ENCODE results near the gene INKA2.

The INKA2 gene

DNA sequence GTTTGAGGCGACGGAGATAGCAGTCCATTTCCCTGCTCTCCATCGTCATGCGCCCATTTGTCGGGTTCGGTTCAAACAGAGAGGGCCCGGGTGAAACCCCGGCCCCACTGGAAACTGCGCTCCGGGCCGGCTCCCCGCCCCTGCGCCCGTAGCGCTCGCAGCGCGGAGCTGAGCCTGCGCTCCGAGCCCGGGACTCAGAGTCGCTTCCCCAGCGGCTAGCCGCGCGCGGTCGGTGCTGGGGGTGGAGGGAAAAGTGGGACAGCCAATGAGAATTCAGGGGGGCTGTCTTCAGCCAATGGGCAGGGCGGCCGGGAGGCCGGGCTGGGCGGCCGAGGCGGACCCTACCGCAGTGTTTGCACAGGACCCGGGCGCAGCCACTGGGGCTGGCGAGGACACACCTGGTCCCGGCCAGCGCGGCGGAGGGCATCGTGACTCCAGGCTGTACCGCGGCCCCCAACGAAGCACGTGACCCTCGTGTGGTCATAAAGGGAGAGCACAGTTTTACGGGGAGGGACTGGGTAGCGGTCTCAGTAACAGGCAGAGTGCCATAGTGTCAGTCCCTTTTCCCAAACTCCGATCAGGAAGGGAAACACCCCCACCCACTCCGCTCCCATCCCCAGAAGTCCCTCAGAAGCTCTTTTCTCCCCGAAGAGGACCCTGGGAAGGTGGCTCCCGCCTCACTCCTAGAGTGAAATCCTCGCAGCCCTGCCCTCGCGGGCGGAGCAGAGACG, at the start of gene INKA2:
Gene INKA2 (minus strand): TSS at position 202 of the 731 bp plus-strand sequence. CDS start 153 bp downstream, at position 49.
- peak; percentile 90 for DNase-seq (ENCODE audit: low spot score)

DNA sequence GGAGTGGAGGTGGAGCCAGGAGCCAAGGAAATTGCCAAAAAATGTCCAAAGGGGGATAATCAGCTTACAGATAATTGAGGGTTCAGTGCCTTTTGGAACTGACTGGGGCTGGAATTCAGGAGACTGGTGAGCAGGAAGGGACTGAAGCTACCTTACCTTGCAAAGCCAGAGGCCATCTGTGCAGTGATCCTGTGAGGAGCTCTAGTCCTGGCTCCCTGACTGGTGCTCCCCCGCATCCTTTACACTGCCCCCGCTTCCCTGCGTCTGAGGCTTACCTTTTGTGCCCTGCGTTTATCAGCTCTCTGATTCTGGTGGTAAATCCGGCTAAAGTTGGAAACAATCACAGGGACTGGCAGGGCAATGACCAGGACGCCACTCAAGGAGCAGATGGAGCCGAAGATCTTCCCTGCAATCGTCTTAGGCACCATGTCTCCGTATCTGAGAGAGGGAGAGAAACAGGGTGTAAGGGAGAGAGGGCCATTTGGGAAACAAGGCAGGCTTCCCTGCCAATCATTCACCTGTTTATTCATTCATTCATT, 47.5 kb upstream of the INKA2 start:
- DNase-seq (ENCODE audit: low spot score) = no peak

DNA sequence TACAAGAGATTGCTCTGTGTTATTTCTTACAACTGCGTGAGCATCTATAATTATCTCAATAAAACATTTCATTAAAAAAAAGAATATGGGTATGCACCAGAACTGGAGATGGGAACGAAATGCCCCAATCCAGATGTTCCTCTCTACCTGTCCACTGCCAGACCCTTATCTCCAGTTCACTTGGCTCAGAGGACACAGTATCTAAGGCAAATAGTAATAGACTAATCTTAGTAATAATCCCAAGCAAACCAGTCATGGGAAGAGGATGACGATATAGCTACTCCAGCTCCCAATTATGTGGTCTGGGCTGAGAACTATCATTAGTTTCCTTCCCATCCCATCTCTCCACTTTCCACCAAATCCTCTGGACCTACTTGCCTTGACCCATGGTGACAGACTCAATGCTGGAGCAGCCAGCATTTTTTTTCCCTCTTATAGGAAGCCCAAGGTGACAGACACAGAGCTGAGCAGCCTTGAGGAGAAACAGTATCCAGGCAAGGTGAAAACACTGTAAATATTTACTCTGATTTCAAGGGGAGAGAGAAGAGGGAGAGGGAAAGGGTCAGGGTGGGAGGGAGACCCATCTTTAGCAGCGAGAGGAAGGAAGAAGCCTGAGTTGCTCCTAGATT, 45.2 kb upstream of the INKA2 start:
- no peak for DNase-seq (ENCODE audit: low spot score)

DNA sequence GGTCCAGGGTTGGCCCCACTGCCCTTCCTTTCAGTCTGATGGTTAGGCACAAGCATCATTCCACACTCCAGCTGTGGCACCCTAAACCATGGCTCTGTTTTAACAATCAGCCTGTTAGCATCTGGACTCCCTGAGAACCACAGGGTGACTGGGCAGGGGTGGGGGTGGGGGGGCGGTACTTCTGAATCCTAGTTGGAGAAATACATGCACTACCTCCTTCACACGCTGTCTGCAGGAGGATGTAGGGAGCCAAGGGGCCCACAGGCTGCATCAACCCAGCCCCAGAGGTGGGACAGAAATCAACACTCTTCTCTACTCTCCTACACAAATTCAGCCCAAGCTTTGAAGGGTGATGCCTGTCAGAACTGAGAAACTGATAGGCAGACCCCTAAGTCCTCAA, 40.4 kb upstream of the INKA2 start:
- DNase-seq (ENCODE audit: low spot score) = no peak

DNA sequence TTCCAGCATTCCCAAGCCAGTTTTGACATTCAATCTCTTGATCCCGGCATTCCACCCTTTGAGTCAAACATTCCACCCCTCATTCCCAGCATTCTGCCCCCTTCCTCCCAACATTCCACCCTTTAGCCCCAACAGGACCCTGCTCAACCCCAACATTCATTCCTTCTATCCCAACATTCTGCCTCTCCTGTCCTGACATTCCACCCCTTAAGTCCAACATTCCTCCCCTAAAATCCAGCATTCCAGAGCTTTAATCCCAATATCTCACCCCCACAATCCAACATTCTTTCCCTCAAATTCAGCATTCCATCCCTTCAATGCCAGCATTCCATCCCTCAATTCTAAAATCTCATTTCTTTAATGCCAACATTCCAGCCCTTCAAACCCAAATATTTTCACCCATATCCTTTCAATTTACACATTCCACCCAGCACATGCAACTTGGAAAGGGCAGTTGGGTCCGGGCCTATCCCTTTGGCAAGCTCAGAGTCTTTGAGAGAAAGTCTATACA, 39.4 kb upstream of the INKA2 start:
- no peak for DNase-seq (ENCODE audit: low spot score)

DNA sequence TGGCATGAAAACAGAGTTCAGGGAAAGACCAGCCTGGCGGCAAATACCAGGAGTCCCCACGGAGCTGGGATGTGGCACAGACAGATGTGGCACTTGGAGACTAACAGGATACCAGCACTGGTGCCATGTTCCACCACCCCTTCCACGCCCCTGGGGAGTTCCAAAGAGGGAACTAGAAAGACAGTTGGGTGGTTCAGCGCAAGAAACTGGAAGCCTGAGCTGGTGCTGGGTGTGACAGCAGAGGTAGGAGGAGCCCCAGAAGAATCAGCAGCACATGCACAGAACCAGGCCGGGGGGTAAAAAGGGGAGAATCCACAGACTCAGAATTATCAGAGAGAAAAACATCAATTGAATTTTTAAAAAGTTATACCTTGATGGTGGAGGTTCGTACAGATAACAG, 38.9 kb upstream of the INKA2 start:
- no peak for DNase-seq (ENCODE audit: low spot score)

DNA sequence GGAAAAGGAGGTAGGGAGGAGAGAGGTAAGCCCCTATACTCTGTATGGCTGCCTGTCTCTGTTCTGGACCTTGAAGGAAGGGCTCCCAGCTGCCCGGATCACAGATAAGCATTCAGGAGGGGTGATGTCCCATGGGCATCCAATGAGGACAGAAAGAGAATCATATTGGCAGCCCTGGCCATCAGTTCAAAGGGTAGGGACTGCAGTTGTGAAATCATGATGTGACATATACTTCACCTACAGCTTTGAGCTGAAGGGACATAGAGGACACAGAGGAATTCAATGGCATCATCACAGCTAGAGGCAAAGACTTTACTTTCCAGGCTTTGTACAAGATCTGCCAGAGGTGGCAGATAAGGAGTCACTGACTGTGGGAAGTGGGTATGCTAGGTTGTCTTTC, 38.1 kb upstream of the INKA2 start:
- DNase-seq (ENCODE audit: low spot score) = no peak

DNA sequence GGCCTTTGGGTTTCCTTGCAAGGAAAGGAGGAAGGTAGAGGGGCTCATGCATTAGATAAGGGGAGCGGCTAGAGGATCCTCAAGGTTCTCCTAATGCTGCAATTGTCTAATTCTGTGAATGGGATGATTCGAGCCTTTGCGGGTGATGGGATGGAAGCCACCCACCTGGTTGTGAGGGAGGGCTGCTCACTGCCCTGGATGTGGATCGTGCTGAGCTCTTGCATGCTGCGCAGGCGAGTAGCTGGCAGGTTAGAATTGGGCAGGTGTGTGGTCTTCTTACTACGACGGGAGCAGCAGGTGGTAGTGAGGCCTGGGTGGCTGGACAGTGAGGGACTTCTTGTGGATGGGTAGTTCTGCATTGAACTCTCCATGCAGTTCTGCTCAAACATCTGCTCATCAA, 37.7 kb upstream of the INKA2 start:
- no peak for DNase-seq (ENCODE audit: low spot score)

DNA sequence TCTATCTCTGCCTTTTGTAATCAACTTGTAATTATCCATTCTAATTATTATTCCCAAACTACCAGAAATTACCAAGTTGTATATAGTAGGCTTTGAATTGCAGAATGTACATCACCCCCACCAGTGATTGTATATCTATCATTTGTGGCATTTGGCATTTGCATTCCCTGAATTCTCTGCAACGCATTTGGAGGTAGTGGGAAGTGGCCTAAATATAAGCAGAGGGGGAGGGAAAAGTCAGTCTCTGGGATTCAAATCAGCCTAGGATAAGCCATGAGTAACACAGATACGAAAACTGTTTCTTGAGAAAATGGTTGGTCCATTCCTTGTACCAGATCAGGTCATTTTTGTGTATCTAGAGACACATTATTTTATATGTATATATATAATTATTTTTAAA, 37.2 kb upstream of the INKA2 start:
- no peak for DNase-seq (ENCODE audit: low spot score)

DNA sequence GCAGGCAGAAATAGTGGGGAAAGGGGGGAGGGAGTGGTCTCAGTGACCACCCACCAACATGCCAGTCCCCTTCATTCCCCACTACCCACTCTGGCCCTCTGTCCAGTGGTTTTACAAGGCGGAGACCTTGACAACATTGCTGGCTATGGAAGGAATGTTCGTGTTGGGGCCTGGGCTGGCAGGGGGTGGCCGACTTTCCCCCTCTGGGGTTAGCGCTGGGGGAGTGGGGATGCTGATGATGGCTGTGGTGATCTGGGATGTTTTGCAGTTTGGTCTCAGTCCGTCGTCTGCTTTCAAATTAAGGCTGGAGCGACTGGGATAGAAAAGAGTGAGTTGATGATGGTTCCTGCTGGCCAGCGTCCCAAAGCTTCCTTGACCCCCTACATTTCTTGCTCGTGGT, 36.8 kb upstream of the INKA2 start:
- no peak for DNase-seq (ENCODE audit: low spot score)

DNA sequence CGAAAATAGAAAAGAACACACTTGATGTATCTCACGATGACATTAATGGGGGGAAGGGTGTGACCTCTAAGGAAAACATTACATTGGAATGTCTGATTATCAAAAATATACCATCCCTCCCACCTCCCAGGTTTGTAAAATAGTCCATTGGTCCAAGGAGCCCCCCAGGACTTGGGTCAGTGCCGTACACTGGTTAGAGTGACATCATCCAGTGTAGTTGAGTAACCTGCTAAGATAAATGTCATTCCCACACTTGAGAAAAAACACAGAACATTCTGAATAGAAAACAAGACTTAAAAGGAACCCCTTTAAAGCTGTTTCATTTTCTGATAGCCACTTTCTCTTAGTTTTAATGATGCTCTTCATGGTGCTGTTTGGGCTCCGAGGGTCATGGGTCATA, 31.7 kb upstream of the INKA2 start:
- no peak for DNase-seq (ENCODE audit: low spot score)

DNA sequence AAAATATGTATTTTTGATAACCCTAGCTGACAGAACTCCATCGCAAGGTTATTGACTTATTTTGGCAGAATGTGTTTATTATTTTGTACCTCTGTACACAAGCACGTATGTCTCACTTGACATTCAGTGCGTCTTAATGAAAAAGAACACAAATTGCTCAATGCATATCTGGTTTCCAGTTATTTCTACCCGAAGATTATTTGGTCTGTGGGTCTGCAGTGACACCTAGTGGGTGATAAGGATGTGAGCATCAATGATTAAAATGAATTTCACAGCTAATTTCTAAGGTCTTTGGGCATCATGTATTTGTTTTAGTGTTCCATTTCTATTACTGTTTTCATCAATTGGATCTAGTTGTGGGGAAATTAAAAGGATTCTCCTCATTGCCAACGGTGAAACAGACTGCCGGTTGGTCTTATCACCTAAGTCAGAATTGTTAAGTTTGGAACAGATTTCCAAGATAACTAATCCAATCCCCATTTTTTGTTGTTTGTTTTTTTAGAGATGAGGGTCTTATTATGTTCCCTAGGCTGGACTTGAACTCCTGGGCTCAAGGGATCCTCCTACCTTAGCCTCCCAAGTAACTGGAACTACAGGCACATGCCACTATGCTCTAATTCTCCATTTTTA, 30.4 kb upstream of the INKA2 start:
- peak; percentile 85 for DNase-seq (ENCODE audit: low spot score)

DNA sequence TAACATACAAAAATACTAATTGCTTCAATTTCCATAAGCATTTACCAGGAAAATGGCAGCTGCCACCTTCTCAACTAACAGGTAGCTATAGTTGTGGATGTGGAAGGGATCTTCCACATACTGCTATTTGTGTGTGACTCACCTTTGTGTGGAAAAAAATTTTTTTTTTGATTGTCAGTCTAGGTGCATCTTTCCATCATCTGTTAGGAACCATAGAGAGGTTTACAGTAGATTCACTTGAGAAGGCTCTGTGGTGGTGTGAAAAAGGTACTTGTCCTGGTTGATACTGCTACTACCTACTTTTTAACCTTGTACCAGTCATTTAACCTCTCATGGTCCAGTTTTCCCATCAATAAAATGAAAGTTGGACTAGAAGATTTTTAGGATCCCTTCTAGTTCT, 29.4 kb upstream of the INKA2 start:
- no peak for DNase-seq (ENCODE audit: low spot score)

DNA sequence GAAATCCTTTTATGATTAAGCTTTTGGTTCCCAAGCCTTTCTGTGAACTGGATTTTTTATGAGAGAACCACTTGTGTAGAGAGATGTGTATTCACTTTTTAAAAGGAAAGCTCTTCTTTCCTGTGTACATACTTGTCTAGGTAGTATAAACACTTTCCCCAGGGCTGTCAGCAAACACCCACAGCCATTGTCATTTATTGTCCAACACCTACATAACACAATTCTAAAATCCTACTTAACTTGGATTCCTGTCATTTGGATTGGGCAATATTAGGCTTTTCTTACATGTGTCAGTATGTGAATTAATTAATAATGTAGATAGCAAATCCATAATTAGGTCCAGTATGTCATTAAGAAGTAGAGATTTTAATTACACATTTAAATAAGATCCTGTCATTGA, 28.8 kb upstream of the INKA2 start:
- DNase-seq (ENCODE audit: low spot score) = no peak

DNA sequence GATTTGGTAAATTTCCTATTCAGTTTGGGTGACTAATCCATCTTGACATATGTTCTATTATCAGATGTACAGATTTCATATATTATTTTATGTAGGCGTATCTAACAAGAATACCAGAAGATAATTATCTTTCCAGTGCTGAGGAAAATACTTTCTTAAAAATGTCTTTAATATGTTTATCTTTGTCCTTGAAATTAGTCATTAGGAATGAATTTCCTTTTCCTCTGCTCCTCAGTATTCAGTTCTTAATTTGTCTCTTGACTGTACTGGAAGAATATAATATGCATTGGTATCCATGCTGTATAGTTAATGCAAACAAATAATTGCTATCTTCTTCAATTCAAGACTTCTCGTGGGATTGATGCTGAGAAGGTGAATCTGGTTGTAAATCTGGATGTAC, 23.1 kb upstream of the INKA2 start:
- DNase-seq (ENCODE audit: low spot score) = no peak

DNA sequence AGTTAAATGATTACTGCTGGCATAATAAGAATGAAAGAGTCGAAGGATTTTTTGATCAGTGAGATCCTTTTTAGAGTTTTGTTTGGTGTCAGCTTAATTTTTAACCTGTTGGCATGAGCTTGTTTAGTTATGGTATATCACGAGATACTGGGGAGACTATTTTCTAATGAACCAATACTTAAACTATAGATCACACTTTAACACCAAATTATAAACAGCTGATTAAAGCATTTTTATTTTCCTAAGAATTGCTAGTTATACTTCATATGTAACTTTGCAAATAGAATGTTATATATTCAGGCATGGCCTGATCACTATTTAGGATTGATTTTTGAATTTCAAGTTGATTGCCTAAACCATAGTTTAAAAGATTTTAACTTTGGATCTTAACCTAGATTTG, 22.5 kb upstream of the INKA2 start:
- no peak for DNase-seq (ENCODE audit: low spot score)

DNA sequence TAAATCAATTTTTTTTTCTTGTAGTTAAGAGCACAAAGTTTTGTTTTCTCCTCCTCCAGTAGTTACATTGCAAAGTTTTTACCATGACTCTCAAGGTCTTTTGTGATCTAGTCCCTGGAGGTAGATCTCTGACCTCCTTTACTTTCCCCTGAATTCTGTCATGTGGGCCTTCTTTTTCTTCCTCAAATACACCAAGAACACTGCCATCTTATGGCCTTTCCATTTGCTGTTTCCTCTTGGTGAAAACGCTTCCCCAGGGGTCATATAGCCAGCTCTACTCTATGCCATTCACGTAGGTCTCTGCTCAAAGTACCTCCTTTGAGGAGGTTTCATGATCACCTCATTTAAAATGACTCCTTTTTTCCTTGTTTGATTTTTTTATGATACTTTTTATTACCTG, 19.2 kb upstream of the INKA2 start:
- peak; percentile 51 for DNase-seq (ENCODE audit: low spot score)

DNA sequence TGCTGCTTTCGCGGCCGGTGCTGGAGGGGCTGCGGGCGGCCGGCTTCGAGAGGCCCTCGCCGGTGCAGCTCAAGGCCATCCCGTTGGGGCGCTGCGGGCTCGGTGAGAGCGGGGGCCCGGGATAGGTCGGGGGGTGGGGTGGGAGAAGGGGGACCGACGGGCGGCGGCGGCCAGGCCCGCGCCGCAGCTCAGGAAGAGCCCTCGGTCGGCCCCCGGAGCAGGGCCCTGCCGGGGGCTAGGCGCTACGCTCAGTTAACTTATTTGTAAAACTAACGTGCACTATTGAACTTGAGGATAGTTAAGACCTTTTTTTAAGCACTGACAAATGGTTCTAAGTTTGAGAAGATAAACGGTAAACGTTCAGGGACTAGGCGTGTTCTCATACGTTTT, 16.9 kb upstream of the INKA2 start:
- DNase-seq (ENCODE audit: low spot score) = no peak

DNA sequence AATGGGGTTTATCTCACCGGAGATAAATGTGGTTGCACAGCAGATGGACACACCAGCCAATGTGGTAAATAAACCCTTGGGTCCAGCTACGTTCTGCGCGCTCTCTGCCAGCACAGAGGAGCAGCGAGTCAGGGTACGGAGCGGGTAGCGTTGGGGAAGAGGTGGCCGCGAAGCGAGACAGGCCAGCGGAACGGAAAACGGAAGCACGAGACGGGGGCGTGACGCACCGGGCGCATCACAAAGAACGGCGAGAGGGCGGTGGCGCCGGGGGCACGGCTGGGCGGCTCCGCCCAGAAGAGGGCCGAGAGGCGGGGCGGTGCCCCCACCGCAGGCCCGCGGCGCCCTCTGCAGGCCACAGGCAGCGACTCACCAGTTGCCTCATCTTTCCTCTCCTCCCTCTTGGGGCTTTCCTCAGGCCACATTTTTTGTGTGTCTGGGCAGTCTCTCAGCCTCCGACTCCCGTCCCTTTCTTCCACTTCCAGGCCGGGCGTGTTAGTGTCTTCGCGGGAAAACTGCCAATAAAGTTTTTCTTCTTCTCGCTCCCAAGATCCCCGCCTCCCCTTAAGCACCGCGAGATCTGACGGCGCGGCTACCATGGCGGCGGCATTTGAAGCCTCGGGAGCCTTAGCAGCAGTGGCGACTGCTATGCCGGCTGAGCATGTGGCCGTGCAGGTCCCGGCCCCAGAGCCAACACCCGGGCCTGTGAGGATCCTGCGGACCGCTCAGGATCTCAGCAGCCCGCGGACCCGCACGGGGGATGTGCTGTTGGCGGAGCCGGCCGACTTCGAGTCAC, 16.3 kb upstream of the INKA2 start, which contains the start of gene DDX20:
Gene DDX20 (plus strand): TSS at position 571 of the 793 bp plus-strand sequence. CDS start 24 bp downstream, at position 595.
- DNase-seq (ENCODE audit: low spot score) = peak; percentile 96

DNA sequence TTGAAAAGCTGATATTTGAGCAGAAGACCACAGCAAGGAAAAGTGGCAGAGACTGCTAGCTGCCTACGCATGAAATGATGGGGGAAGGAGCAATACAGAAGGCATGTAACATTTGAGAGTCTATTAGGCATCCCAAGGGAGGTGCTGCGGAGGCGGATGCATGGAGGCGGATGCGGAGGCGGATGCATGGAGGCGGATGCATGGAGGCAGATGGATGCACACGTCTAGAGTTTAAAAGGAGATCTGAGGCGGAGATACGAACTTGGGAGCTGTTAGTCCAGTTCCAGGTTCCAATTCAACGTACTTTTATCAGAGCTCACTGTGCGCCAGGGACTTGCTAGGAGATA, 15.8 kb upstream of the INKA2 start:
- no peak for DNase-seq (ENCODE audit: low spot score)

DNA sequence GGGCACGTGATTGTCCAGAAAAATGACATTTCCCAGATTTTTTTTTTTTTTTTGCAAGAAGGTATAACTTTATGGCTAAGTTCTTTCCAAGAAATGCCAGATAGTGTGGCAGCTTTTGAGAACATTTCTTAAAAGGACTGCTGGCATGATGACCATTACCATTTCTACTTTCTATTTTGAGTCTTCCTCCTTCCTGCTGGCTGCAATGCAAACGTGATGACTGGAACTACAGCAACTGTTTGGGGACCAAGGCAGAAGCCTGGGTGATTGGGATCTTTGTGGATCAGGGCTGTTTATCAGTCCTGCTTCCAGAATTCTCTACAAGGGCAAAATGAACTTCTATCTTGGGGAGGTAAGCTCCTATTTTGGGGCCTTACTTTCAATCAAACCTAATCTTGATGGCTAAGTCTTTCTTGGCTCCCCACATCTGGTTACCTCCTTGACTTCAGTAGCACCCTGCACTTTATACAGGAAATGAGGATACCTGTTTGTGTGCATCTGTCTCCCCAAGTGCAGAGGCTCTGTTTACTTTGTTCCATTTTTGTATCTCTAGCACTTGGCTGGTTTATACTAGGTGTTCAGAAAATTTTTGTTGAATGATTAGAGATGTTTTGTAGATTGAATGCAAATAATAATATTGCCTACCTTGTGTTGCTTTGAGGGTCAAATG, 12.8 kb upstream of the INKA2 start:
- DNase-seq (ENCODE audit: low spot score) = peak; percentile 55

DNA sequence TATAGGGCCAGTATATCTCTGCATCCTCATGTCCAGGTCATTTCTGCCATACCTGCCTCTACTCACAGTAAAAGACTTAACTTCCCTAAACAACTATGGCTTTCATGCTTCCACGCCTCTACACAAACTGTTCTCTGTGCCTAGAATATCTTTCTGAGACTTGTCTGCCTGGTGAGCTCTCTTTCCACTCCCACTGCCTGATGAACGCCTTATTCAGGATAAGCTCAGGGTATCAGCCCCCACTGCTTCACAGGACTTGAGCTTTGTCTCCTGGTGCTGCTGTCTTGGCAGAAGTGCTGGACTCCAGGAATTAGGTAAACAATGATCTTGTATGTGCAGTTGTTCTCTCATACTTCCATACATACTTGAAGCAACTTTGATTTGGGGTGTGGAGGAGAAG, 11.7 kb upstream of the INKA2 start:
- no peak for DNase-seq (ENCODE audit: low spot score)
